ENCODE data around the gene BRSK1. TPM values are rescaled to one million over a fixed set of nuclear protein-coding genes. Genes with fewer than 3 reads are reported as not detected.

The BRSK1 gene
- total RNA-seq, result 1.9 TPM
- long read RNA-seq, partial matches to known transcripts, result 0 of 1 reads
- long read RNA-seq, other reads (novel, unspliced or antisense), result 1 of 1 reads

GRCh38 chr19:55283548-55284377 is at the start of gene BRSK1:
BRSK1 (plus strand) TSS chr19:55283997; CDS start chr19:55284443, 446 bp downstream.
- ATAC-seq (no peak), DNase-seq (peak; percentile 67)
- intact Hi-C loops (cut with micrococcal nuclease), result no loop called here

- DNase-seq (no peak), ATAC-seq (no peak)
- intact Hi-C loops (cut with micrococcal nuclease), result no loop called here
Measured at GRCh38 chr19:55238030-55238429, 45.8 kb upstream of the BRSK1 start.

- no peak for DNase-seq
- intact Hi-C loops (cut with micrococcal nuclease), result no loop called here
- ATAC-seq, result no peak
Measured at GRCh38 chr19:55239004-55239403, 44.8 kb upstream of the BRSK1 start.

- no peak for DNase-seq
- no peak for ATAC-seq
- intact Hi-C loops (cut with micrococcal nuclease), result no loop called here
Measured at GRCh38 chr19:55240713-55241020, 43.1 kb upstream of the BRSK1 start.

- ATAC-seq (no peak), DNase-seq (no peak)
- intact Hi-C loops (cut with micrococcal nuclease), result no loop called here
Measured at GRCh38 chr19:55241143-55241934, 42.5 kb upstream of the BRSK1 start.

- DNase-seq (peak; percentile 21), ATAC-seq (no peak)
- intact Hi-C loops (cut with micrococcal nuclease), result no loop called here
Measured at GRCh38 chr19:55241935-55242464, 41.8 kb upstream of the BRSK1 start.

GRCh38 chr19:55242517-55242916 is 41.3 kb upstream of the BRSK1 start:
- ATAC-seq, result no peak
- peak; percentile 7 for DNase-seq
- intact Hi-C loops (cut with micrococcal nuclease), result no loop called here

GRCh38 chr19:55244004-55244680 is 39.7 kb upstream of the BRSK1 start:
- no peak for ATAC-seq
- intact Hi-C loops (cut with micrococcal nuclease), result no loop called here
- peak; percentile 15 for DNase-seq

GRCh38 chr19:55245236-55245904 is 38.4 kb upstream of the BRSK1 start:
- intact Hi-C loops (cut with micrococcal nuclease), result no loop called here
- DNase-seq, result peak; percentile 20

GRCh38 chr19:55246462-55247451 is 37.0 kb upstream of the BRSK1 start:
- peak; percentile 11 for DNase-seq
- ATAC-seq, result no peak
- intact Hi-C loops (cut with micrococcal nuclease), result no loop called here

More at GRCh38 chr19:55245236-55245904, 38.4 kb upstream of the BRSK1 start:
- ATAC-seq, result no peak

- ATAC-seq, result peak; percentile 74
- intact Hi-C loops (cut with micrococcal nuclease), result no loop called here
- peak; percentile 63 for DNase-seq
Measured at GRCh38 chr19:55247621-55248099, 36.1 kb upstream of the BRSK1 start.

- intact Hi-C loops (cut with micrococcal nuclease), result no loop called here
- ATAC-seq (no peak), DNase-seq (no peak)
Measured at GRCh38 chr19:55248166-55248675, 35.6 kb upstream of the BRSK1 start.

GRCh38 chr19:55248704-55249103 is 35.1 kb upstream of the BRSK1 start:
- intact Hi-C loops (cut with micrococcal nuclease), result no loop called here
- DNase-seq (no peak), ATAC-seq (no peak)

- ATAC-seq (no peak), DNase-seq (no peak)
- intact Hi-C loops (cut with micrococcal nuclease), result no loop called here
Measured at GRCh38 chr19:55249841-55250240, 34.0 kb upstream of the BRSK1 start.

GRCh38 chr19:55250262-55251036 is 33.3 kb upstream of the BRSK1 start:
- DNase-seq (peak; percentile 15), ATAC-seq (no peak)
- intact Hi-C loops (cut with micrococcal nuclease), result no loop called here

GRCh38 chr19:55251341-55252081 is 32.3 kb upstream of the BRSK1 start:
- intact Hi-C loops (cut with micrococcal nuclease), result no loop called here
- ATAC-seq (no peak), DNase-seq (no peak)
